PC-9 (cell line): ENCODE results near the gene TOR4A. TPM values are rescaled to one million over a fixed set of nuclear protein-coding genes. Genes with fewer than 3 reads are reported as not detected.

ENCODE experiments used
- BruUV-seq: library from RNA; stranded (reverse); fragments of 400-500 nt; replicated peaks from 2 replicates; lab custom pipeline; 2021; lab: Mats Ljungman, UMichigan
- CTCF ChIA-PET: fragments of 300-600 bp; sonication (Branson Sonifier 250); formaldehyde crosslinking; loops from one replicate; lab custom pipeline; 2022; ENCODE audit warnings: antibody characterized with exemption; lab: Charles Lee
- POLR2A ChIA-PET: fragments of 300-600 bp; sonication (Branson Sonifier 250); formaldehyde crosslinking; loops from one replicate; lab custom pipeline; 2022; ENCODE audit warnings: antibody characterized with exemption; ENCODE audit not compliant: unreplicated experiment; lab: Charles Lee
- DNase-seq, 2 experiments: peaks; one replicate each; pipeline versions ENCODE4 v3.0.0 to v3.0.0-alpha.2; 2015 to 2022; ENCODE audit warnings: mixed read lengths in 1 of 2
- H2AFZ ChIP-seq: fragments of 200-600 bp; sonication (generic); 2 replicates; pipeline ENCODE4 v1.8.1; 2017; ENCODE audit warnings: antibody characterized with exemption
- H3F3A ChIP-seq: fragments of 200-600 bp; sonication (generic); 2 replicates; pipeline ENCODE4 v1.8.1; 2017; ENCODE audit warnings: antibody characterized with exemption, mild to moderate bottlenecking, low read depth; ENCODE audit not compliant: insufficient read depth
- H3K27ac ChIP-seq: fragments of 200-600 bp; sonication (generic); 2 replicates; pipeline ENCODE4 v1.6.1; 2016; ENCODE audit warnings: mixed run types
- H3K27me3 ChIP-seq: fragments of 200-600 bp; sonication (generic); 2 replicates; pipeline ENCODE4 v1.6.1; 2016; ENCODE audit warnings: low read depth, mixed run types; ENCODE audit not compliant: insufficient read depth
- H3K36me3 ChIP-seq: fragments of 200-600 bp; sonication (generic); 2 replicates; pipeline ENCODE4 v1.6.1; 2016; ENCODE audit warnings: low read depth, mixed run types
- H3K4me1 ChIP-seq: fragments of 200-600 bp; sonication (generic); replicated peaks from 2 replicates; pipeline ENCODE4 v1.6.1; 2016; ENCODE audit warnings: mixed run types; ENCODE audit not compliant: insufficient read depth
- H3K4me2 ChIP-seq: fragments of 200-600 bp; sonication (generic); 2 replicates; pipeline ENCODE4 v1.6.1; 2017; ENCODE audit warnings: mixed run types
- H3K4me3 ChIP-seq: fragments of 200-600 bp; sonication (generic); 2 replicates; pipeline ENCODE4 v1.6.1; 2016; ENCODE audit warnings: mixed run types
- H3K79me2 ChIP-seq: fragments of 200-600 bp; sonication (generic); 2 replicates; pipeline ENCODE4 v1.6.1; 2017; ENCODE audit warnings: low read depth, mixed run types
- H3K9me2 ChIP-seq: fragments of 200-600 bp; sonication (generic); 2 replicates; pipeline ENCODE4 v1.8.1; 2017; ENCODE audit warnings: mild to moderate bottlenecking; ENCODE audit not compliant: insufficient read depth
- H3K9me3 ChIP-seq: fragments of 200-600 bp; sonication (generic); 2 replicates; pipeline ENCODE4 v1.8.1; 2016; ENCODE audit warnings: low read depth; ENCODE audit not compliant: insufficient read depth
- H4K20me1 ChIP-seq: fragments of 200-600 bp; sonication (generic); 2 replicates; pipeline ENCODE4 v1.8.1; 2017; ENCODE audit not compliant: insufficient read depth
- CTCF ChIP-seq: fragments of 200-600 bp; sonication (generic); conservative IDR thresholded peaks from 2 replicates; pipeline ENCODE4 v1.6.1; 2017; ENCODE audit warnings: mixed run types, antibody characterized with exemption, mild to moderate bottlenecking, moderate library complexity
- EZH2 ChIP-seq: fragments of 200-600 bp; sonication (generic); IDR thresholded peaks from 2 replicates; pipeline ENCODE4 v1.8.0; 2017; ENCODE audit warnings: antibody characterized with exemption, low read depth
- intact Hi-C: fragments of 100-400 bp; cut with micrococcal nuclease; formaldehyde crosslinking; loops from one replicate; pipeline ENCODE4 v1.10.0; 2022; ENCODE audit not compliant: unreplicated experiment
- total RNA-seq: library from RNA; stranded (reverse); gene quantifications from 2 replicates; pipeline ENCODE4 v1.2.3, GENCODE V29; 2021

TOR4A gene
- total RNA-seq, 1 experiment from 2014 or later = 48.9 TPM

GRCh38 chr9:137302118-137302448 lies 24.6 kb downstream of the TOR4A start, which contains the start of gene NRARP:
NRARP (minus strand) TSS chr9:137302271; CDS start chr9:137301928, 343 bp downstream.
- Histone ChIP-seq H3K9me3 (no peaks in the 10 kb centered on the region), H3K79me2 (peaks cover 22% of the 10 kb centered on the region), H4K20me1 (peaks cover 14% of the 10 kb centered on the region), H3K27me3 (no peaks in the 10 kb centered on the region), H3K4me2 (peak within 1 kb of the TSS; percentile 96), H3F3A (peaks cover 31% of the 10 kb centered on the region; the same call in 1 of the 2 replicates), H2AFZ (peak within 1 kb of the TSS; percentile 75), H3K4me3 (peak within 1 kb of the TSS; percentile 98), H3K4me1 (peaks cover 20% of the 10 kb centered on the region), H3K36me3 (no peaks in the 10 kb centered on the region), H3K9me2 (no peaks in the 10 kb centered on the region), H3K27ac (peak within 1 kb of the TSS; percentile 75)
- BruUV-seq = no TSS peak
- ChIA-PET CTCF (interaction anchor here (0.5 to 2.2 kb wide), 8 partner anchors 9 to 143 kb away, joined by 3 to 10 read pairs (median 4); partner anchors contain the start of gene TOR4A), POLR2A (interaction anchor here (0.5 to 1.7 kb wide), 10 partner anchors 9 to 371 kb away, joined by 3 to 12 read pairs (median 3); partner anchors contain the start of genes EXD3, MAN1B1, NOXA1 and TOR4A)
- TF ChIP-seq EZH2 = no peak
- no peak for TF ChIP-seq CTCF
- intact Hi-C loops = loop anchor here (5.0 kb wide), 1 partner anchor 225 kb away; no protein-coding TSS in a partner anchor
- DNase-seq = peak; percentile 63 to 95

- DNase-seq = no peak
- POLR2A ChIA-PET = interaction anchor here (0.6 to 1.7 kb wide), 7 partner anchors 8 to 370 kb away, joined by 3 to 12 read pairs (median 3); partner anchors contain the start of genes EXD3, MAN1B1, NOXA1 and TOR4A
- Histone ChIP-seq H3F3A (peaks cover 27% of the 10 kb centered on the region; the same call in 1 of the 2 replicates), H3K4me2 (peak overlapping the region; percentile 89), H4K20me1 (peaks cover 14% of the 10 kb centered on the region), H3K4me3 (peak overlapping the region; percentile 69), H3K9me3 (no peaks in the 10 kb centered on the region), H3K27ac (peak overlapping the region; percentile 59), H3K36me3 (no peaks in the 10 kb centered on the region), H2AFZ (peak overlapping the region; percentile 75), H3K9me2 (no peaks in the 10 kb centered on the region), H3K79me2 (peaks cover 22% of the 10 kb centered on the region), H3K27me3 (no peaks in the 10 kb centered on the region), H3K4me1 (peaks cover 20% of the 10 kb centered on the region)
- no TSS peak for BruUV-seq
- intact Hi-C loops = loop anchor here (5.0 kb wide), 1 partner anchor 225 kb away; no protein-coding TSS in a partner anchor
- TF ChIP-seq EZH2 (no peak), CTCF (peak; percentile 65; the same call in 1 of the 2 replicates)
- CTCF ChIA-PET = interaction anchor here (0.5 to 2.2 kb wide), 9 partner anchors 8 to 139 kb away, joined by 3 to 10 read pairs (median 5); partner anchors contain the start of gene TOR4A
These were observed 25.1 kb downstream of the TOR4A start for GRCh38 chr9:137302449-137303150.

- Histone ChIP-seq H3F3A (peaks cover 27% of the 10 kb centered on the region; the same call in 1 of the 2 replicates), H3K4me2 (peak overlapping the region; percentile 89), H4K20me1 (peaks cover 14% of the 10 kb centered on the region), H3K4me3 (peak overlapping the region; percentile 69), H3K79me2 (peaks cover 22% of the 10 kb centered on the region), H3K36me3 (no peaks in the 10 kb centered on the region), H3K27me3 (no peaks in the 10 kb centered on the region), H2AFZ (peak overlapping the region; percentile 75; the same call in 1 of the 2 replicates), H3K9me3 (no peaks in the 10 kb centered on the region), H3K9me2 (no peaks in the 10 kb centered on the region), H3K4me1 (peaks cover 20% of the 10 kb centered on the region), H3K27ac (peak overlapping the region; percentile 59)
- TF ChIP-seq CTCF (no peak), EZH2 (no peak)
- no peak for DNase-seq
- ChIA-PET CTCF (interaction anchor here (1.5 to 2.2 kb wide), 2 partner anchors 9 to 13 kb away, joined by 5 to 6 read pairs; no protein-coding TSS in a partner anchor), POLR2A (no interaction called here)
- BruUV-seq = TSS peak; percentile 64
- intact Hi-C loops = loop anchor here (5.0 kb wide), 1 partner anchor 224 kb away; no protein-coding TSS in a partner anchor
These were observed 25.8 kb downstream of the TOR4A start for GRCh38 chr9:137303151-137303892.
